ENCODE measurements around the gene CES2.
"Not testable (repeated sequence)": the region's sequence is repeated elsewhere in the genome, so short reads cannot be mapped to it uniquely, and the experiment has no call there.

DNA sequence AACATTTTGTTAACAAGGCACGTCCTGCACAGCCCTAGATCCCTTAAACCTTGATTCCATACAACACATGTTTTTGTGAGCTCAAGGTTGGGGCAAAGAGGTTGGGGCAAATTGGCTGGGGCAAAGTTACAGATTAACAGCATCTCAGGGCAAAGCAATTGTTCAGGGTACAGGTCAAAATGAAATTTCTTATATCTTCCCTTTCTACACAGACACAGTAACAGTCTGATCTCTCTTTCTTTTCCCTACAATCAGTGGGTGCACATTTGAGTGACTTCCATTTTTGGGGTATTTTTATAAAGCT, 20.8 kb downstream of the CES2 start:
- TF ChIP-seq POLR2AphosphoS5 (IDR thresholded peaks at IDR 0.05; ENCODE audit: insufficient read depth, low read depth, low read length); EZH2 (IDR thresholded peaks at IDR 0.05; ENCODE audit: borderline replicate concordance, low read depth, low read length, severe bottlenecking); POLR2A (IDR thresholded peaks at IDR 0.05; ENCODE audit: low read depth, low read length); MYC (IDR thresholded peaks at IDR 0.05; ENCODE audit: low read depth, low read length); GATA2 (IDR thresholded peaks at IDR 0.05; ENCODE audit: insufficient read depth, insufficient read length, low read depth, low read length); JUN (IDR thresholded peaks at IDR 0.05; ENCODE audit: borderline replicate concordance, insufficient read depth, insufficient read length, low read depth): not testable (repeated sequence)
- TF ChIP-seq, protein P1, sequence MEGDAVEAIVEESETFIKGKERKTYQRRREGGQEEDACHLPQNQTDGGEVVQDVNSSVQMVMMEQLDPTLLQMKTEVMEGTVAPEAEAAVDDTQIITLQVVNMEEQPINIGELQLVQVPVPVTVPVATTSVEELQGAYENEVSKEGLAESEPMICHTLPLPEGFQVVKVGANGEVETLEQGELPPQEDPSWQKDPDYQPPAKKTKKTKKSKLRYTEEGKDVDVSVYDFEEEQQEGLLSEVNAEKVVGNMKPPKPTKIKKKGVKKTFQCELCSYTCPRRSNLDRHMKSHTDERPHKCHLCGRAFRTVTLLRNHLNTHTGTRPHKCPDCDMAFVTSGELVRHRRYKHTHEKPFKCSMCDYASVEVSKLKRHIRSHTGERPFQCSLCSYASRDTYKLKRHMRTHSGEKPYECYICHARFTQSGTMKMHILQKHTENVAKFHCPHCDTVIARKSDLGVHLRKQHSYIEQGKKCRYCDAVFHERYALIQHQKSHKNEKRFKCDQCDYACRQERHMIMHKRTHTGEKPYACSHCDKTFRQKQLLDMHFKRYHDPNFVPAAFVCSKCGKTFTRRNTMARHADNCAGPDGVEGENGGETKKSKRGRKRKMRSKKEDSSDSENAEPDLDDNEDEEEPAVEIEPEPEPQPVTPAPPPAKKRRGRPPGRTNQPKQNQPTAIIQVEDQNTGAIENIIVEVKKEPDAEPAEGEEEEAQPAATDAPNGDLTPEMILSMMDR (IDR thresholded peaks at IDR 0.05; ENCODE audit: extremely low read depth in 1 of 2, insufficient read depth in 1 of 2, low read depth in 1 of 2, low read length in 2 of 2), result not testable (repeated sequence)
- TF ChIP-seq, protein P2, sequence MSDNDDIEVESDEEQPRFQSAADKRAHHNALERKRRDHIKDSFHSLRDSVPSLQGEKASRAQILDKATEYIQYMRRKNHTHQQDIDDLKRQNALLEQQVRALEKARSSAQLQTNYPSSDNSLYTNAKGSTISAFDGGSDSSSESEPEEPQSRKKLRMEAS (IDR thresholded peaks at IDR 0.05; ENCODE audit: insufficient read depth, insufficient read length), result not testable (repeated sequence)

All from endothelial cell of umbilical vein (primary cell).